Fibroblast of skin of right quadriceps (primary cell): ENCODE results near the gene ADCY9.
"Not testable (repeated sequence)": the region's sequence is repeated elsewhere in the genome, so short reads cannot be mapped to it uniquely, and the experiment has no call there.

Experiments used
- DNase-seq: peaks from one replicate; pipeline ENCODE4 v3.0.0-alpha.2; 2013

ADCY9 gene

DNA sequence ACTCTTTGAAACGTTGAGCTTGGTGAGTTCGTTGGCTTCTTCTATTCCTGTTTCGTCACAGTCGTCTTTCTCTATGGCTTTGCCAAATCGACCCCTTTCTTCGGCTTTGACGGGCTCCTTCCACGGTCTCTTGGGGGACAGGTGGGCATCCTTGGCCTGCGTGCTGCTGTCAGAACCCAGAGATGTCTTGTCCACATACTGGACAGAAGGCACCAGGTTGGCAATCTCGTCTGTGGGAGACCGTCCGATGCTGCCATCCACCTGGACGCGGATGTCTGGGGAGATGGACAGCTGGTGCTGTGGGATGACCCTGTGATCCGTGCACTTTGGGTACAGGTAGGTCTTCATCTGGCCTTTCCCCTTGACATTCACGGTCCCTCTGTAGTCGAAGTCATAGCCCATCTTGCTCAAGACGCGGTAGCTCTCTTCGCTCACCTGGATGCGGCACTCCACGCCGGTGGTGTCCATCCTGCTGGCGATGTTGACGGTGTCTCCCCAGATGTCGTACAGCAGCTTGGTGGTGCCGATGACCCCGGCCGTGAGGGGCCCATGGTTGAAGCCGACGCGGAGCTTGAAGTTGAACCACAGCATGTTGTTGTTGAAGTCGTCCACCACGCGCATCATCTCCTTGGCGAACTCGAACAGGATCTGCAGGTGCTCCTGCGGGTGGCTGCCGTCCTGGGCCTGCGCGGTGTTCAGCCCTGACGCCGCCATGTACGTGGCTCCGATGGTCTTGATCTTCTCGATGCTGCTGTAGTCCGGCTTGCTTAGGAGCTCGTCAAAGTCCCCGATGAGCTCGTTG is 150.3 kb downstream of the ADCY9 start:
- DNase-seq = no peak

DNA sequence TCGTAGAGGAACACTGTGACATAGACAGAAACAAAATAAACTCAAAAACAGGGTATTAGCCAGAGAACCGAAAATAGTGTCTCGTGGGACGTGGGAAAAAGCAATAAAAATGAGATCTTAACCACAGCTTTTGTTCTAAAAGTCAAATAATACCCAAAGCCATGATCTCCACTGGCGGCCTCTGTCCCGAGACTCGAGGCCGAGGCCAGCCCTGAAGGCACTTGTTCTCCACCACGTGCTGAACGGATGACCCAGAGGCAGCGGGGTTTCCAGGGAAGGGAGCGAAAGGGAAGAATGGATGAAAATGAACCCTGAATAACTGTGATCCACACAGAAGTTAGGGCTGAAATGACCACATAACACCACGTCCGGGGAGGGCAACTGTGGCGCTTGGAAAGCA is 150.9 kb downstream of the ADCY9 start:
- no peak for DNase-seq

DNA sequence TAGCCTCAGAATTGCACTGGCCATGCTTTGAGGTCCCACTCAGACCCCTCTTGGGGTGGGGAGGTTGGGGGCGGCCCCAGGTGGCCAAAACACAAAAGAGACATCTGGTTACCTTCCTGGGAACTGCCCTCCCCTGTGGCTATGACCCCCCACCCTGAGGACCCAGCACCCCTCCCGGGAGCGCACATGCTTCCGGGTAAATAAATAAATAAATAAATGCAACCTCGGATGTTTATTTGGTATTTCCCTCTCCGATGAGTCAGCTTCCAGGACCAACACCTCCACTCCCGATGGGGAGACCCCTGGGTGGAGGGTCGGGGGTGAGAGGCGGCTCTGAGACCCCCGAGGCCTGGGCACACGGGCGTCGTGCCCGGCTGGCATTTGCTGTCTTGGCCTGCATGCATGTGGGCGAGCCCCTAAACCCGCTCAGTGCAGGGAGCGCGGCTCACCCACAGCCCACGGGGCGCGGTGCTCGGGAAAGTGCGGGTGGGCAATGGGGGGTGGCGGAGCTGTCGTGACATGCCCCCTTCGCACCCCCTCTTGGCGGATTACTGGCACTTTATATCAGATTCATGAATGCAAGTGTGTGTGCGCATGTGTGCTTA is 151.5 kb downstream of the ADCY9 start:
- DNase-seq = no peak

DNA sequence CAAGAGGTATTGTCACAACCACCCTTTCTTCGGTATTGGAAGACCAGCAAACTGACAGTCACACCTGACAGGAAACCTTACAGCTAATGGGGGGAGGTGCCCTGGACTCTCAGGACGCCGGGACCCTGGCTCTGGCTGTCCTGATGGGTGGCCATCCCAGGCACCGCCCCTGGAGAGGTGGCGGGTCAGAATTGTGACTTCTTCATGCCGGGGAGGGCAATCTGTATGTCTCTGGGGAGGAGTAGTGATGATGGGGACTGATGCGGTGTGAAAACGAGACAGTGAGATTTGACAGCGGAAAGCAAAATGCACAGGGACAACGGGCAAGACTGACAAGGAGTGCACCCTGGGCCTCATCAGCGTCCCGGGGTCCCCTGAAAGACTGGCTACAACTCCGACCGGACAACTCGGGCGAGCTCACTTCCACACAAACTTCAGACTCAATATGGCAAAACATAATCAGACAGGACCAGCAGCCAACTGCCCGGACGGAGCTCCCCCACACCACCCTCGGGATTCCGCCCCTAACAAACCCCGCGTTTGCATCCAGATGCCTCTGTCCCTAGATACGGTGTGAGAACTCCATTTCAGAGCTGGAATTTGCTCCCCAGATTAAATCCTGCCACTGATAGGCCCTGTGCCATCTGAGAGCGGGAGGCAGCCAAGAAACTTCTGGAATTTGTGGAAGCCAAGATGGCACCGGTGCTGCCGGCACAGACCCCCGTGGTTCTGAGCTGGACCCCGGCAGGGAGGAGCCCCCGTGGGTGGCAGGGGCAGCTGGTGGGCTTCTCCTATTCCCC is 152.2 kb downstream of the ADCY9 start:
- no peak for DNase-seq

DNA sequence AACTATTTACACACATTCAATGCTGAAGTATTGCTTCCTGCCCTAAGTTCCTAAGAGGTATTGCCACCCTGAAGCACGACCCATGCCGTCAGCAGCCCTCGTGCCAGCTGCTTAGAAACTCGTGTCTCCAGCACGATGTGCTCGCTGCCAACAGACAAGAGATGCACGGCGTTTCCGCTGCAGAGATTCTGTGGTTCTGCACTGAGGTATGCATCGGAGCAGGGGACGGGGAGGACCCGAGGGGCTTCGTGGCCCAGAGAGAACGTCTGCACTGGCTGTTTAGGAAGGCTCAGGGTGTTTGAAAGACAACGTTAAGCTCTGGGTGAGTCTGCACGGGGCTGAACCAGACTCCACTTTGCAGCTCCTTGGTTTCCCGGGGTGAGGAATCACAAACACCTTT is 153.0 kb downstream of the ADCY9 start:
- DNase-seq = no peak

DNA sequence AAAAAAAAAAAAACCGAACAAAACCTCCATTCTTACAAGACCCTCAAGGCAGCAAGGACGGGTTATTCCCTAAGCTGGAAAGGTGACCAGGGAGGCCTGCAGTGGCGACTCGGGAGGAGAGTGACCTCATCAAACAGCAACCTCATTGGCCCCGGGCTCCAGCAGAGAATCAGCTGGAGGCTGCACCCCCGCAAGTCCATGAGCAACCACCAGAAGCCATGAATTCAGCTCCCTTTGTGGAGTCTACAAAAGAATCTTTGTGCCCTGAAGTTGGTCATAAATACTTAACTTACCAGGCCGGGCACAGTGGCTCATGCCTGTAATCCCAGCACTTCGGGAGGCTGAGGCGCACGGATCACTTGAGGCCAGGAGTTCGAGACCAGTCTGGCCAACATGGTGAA is 154.8 kb downstream of the ADCY9 start:
- DNase-seq = no peak

DNA sequence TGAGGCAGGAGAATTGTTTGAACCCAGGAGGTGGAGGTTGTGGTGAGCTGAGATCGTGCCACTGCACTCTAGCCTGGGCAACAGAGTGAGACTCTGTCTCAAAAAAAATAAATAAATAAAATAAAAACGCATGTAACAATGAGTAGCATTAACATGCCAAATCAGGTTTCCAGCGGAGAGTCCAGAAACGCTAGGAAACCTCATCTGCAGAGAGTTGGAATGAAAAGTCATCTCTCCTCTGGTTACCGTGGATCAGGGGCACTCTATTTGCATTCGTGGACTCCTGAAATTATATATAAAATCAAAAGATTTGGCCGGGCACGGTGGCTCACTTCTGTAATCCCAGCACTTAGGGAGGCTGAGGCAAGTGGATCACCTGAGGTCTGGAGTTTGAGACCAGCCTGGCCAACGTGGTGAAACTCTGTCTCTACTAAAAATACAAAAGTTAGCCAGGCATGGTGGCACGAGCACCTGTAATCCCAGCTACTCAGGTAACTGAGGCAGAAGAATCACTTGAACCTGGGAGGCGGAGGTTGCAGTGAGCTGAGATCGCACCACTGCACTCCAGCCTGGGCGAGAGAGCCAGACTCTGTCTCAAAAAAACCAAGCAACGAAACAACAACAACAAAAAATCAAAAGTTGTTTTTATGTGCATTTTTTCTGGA is 156.2 kb downstream of the ADCY9 start:
- DNase-seq = not testable (repeated sequence)

DNA sequence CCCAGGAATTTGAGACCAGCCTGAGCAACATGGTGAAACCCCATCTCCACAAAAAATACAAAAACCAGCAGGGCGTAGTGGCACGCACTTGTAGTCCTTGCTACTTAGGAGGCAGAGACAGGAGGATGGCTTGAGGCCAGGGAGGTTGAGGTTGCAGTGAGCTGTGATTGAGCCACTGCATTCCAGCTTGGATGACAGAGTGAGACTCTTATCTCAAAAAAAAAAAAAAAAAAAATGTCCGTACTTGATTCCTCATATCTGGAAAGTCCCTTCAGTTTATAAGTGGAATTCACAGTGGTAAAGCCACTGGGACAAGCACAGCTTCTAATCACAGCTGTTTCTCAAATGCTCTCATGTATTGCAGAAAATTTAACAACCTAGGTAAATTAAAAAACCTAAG is 157.1 kb downstream of the ADCY9 start:
- no peak for DNase-seq

DNA sequence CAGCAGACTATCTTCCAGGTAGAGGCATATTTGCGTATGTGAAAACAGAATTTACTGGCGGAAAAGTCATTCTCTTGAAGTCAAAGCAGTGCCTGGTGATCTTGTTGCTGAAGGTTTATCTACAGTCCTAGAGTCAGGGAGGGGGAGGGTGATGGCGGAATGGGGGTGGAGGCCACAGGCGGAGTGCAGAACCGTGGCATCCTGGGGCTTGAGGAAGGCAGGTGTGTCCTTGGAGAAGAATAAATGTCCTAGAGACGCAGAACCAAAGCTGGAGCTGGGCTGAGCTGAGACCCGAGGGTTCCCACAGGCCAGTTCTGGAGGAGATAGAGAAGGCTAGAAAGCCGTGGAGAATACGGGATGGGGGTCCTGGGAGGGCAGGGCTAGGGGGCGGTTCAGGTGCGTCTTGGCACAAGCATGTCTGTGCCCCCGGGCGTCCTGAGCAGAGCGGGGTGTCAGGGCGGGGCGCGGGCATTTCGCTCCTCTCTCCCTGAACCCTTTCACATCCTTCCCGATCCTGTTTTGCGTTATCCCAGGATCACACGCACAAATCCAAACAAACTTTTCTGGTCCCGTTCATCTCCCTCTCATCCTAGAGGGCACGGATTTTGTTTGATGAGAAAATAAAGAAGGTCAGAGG is 158.8 kb downstream of the ADCY9 start:
- DNase-seq = no peak

DNA sequence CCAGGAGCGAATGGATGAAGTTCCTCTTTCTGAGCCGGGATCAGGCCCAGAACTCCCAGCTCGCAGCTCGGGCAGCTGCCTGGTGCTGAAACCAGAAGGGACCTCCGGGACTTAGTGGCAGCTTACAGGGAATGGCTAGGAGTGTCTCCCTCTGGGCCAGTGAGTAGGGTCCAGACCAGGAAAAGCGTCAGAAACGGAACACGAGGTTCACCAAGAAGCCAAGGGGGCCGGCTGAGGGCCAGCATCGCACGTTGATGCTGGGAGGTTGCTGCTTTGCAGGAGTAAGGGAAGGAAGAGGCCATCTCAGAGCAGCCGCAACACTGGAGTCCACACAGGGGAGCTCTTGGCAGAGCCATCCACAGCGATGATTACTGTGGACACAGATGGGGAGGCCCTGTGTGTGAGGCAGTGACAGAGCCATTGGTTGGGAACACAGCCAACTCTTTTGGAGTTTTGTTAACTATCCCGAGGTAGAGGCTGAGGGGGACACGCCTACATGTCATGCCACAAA is 161.8 kb downstream of the ADCY9 start:
- peak; percentile 42 for DNase-seq

DNA sequence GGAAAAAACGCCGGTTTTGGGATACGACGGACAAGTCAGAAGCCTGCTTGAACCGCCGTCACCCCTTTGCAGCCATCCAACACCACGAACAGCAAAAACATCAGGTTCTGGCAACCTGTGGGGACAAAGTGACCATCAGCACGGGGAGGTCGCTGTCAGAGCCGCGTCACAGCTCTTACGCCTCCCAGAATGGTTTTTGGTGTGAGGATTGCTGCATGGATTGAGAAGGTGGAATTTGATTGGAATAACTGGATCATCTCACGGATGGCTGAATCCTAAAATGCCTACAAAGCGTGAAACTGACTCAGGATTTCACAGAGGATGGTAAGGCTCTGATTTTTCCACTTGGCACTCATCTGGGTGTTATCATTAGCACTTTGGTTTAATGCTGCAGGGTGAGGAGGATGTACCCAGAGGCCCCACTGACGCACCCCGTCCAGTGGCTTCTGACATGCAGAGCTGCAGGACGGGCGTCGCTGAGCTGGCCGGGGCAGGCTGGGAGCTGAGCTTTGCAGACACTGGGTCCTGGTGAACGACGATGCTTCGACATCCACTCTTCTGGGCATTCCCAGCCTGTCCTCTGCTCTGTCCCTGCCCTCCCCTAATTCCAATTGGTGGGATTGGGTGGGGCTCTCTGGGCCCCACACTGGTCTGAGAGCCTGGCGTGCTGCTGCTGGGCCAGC is 162.4 kb downstream of the ADCY9 start:
- DNase-seq = no peak

DNA sequence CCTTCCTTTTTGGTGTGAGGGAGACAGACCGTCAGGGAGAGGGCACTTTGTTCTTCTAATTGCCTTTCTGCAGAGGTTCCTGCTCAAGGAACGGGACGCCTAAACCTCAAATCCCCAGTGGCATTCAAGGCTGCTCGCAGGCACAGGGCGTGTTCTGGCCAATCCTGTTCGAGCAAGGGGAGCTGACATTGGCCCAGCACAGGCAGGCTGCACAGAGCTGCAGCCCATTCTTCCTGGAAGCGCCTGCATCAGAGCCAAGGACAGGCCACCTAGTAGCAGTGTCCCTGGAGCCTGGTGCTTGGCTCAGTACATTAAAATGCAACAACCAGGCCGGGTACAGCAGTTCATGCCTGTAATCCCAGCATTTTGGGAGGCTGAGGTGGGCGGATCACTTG is 163.5 kb downstream of the ADCY9 start:
- peak; percentile 39 for DNase-seq

DNA sequence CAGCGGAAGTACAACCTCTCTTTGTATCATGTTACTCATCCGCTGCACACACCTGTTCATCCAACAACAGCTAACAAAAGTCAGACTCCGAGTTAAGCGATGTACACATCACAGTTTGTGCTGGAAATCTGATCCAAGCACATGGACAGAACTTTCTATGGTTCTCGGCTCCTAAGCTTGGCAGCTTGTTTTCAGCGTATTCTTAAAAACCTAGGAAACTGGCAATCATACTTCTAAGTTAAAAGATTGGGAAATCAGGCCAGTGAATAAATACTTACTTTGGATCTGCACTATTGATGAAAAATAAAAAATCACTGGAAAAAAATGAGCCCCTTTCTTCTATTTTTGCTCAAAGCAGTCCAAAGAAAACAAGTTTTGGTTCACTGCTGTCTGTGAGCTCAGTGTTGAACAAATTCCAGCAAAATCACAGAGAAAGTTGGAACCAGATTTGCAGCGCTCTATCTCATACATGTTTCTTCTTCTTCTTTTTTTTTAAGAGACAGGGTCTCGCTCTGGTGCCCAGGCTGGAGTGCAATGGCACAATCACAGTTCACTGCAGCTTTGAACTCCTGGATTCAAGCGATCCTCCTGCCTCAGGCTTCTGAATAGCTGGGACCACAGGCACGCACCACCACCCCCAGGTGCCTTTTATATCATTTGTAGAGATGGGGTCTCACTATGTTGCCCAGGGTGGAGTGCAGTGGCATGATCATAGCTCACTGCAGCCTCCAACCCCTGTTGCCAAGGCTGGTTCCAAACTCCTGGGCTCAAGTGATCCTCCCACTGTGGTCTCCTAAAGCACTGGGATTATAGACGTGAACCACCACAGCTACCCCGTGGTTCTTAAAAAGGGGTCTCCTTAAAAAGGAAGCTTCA is 164.1 kb downstream of the ADCY9 start:
- peak; percentile 48 for DNase-seq

DNA sequence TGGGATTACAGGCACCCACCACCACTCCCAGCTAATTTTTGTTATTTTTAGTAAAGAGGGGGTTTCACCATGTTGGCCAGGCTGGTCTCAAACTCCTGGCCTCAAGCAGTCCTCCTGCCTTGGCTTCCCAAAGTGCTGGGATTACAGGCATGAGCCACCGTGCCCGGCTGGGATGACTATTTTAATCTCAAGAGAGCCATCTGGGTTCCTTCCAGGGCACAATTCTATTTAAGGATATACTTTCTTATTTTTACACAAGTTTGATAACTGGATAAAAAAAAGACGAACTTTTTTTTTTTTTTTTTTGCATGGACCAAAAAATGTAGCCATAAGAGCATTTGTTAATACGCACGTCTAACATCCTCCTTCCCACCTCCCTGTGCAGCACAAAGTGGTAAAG is 164.9 kb downstream of the ADCY9 start:
- not testable (repeated sequence) for DNase-seq

DNA sequence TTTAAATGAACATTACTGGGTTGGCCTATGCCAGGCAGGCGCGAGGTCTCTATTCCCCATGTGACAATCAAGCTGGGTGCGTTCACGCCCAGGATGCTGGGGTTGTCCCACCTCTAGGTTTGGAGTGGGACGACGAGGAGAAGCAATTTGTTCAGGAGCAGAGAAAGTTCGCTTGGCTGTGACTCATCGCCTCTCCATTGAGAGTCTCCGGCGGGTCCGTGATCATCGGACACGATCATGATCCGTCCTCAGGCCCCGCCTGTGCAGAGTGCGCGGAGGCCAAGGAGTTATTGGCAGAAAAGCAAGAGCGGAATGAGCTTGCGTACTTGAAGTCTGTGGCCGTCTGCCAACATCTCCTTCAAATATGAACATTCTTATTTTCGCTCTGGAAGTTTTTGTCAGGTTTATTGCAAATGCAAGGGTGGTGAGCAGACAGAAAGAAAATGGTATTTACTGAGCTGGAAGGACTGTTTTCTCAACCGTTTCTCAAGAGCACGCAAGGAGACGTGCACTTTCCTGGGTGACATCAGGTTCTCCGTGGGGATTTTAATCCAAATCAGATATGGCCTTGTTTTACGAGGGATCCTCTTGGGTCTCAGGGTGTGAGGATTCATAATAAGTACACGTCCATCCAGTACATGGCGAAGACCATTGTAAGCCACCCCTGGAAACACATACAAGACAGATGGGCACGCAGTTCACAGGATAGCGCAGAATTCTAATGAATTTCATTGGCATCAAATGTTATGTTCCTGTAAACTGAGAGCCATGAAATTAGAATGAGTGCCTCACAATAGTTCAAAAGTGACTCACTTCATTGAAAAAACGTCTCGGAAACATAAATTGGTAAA is 165.7 kb downstream of the ADCY9 start:
- peak; percentile 91 for DNase-seq

DNA sequence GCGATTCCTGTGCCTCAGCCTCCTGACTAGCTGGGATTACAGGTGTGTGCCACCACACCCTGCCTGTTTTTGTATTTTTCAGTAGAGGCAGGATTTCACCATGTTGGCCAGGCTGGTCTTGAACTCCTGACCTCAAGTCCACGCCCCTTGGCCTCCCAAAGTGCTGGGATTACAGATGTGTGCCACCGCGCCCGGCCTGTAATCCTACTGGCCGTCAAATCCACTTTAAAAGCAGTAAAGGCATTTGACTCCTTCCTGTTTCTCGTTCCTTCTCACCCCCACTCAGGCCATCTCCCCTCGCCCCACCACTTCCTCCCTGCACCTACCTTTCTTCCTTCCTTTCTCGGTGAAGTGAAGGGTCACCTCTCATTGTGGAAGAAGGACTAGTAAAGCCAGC is 166.3 kb downstream of the ADCY9 start:
- no peak for DNase-seq

DNA sequence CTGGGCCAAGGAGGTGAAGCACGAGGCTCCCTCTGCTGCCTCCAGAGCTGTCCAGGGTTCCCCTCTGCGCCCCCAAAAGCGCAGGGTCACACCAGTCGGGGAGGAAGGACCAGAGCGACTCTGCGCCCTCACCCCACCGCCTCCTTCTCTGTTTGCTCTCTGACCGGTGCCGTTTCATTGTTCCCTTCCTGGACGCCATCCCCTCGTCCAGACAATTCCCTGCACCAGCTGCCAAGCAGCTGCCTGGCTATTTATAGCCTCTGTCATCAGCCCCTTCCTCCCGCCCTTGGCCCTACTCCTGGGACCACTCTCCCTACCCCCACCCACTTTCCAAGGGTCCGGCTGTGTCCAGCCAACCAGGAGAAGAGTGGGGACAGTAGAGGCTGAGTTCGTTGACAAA is 167.0 kb downstream of the ADCY9 start:
- DNase-seq = no peak

DNA sequence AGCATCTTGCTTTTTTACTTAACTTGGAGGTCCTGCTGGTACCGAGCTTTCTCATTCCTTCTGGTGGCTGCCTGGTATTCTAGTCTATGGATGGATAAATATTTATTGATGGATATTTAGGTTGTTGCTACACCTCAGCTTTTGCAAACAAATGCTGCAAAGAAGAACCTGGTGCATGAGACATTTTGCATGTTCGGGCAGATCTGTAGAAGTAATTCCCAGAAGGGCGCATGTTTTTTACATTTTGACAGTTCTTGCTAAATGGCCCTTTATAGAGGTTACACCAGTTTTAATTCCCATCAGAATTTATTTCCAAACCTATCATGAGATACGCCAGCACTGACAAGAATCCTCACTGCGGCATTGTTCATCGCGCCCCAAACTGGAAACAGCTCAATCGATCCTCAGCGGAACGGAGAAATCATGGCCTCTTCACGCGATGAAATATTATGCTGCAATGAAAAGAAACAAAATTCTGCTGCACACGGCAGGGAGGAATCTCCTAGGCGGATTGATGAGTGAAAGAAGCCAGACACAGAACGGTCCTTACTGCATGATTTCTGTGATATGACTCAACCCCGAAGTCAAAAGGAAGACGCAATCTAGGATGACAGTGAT is 167.8 kb downstream of the ADCY9 start:
- no peak for DNase-seq

DNA sequence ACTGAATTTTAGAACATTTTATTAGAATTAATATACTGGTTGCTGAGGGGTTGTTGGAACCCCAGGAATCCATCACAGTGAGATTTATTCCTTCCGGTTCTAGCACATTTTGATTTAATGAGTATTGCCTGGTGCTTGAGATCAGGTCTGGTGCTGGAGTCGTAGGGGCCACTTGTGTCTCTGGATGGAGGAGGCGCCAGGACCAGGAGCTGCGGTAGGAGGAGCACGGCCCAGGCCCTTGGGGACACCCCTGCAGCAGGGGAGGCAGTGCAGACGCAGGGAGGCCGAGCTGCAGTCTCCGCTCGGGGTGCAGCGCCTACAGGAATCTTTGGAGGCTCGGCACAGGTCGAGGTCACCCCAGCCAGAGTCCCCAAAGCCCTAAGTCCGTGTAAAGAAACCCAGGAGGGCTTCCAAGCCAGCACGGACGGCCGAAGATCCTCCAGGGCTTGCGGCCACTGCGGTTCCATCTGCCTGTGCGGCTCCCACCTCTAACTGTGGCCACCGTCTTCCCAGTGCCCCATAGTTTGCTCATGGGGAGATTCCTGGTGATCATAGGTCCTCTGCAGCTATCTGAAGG is 169.6 kb downstream of the ADCY9 start:
- no peak for DNase-seq
